Type B pancreatic cell (in vitro differentiated cells): ENCODE data around the gene CRYL1. TPM values are rescaled to one million over a fixed set of nuclear protein-coding genes. Genes with fewer than 3 reads are reported as not detected.
A peak's percentile ranks its signal among the peaks of the same experiment; 100 is the strongest.

Source experiments
- DNase-seq: peaks from one replicate; pipeline ENCODE4 v3.0.0; 2021; ENCODE audit warnings: mixed read lengths; ENCODE audit not compliant: unreplicated experiment; ENCODE audit errors: extremely low spot score
- H3K27ac Mint-ChIP-seq: 2 replicates; pipeline ENCODE4 v1.8.0; 2021; ENCODE audit warnings: mild to moderate bottlenecking, mixed read lengths
- H3K27me3 Mint-ChIP-seq: 2 replicates; pipeline ENCODE4 v1.8.0; 2021; ENCODE audit warnings: mixed read lengths
- H3K36me3 Mint-ChIP-seq: 2 replicates; pipeline ENCODE4 v1.8.0; 2021; ENCODE audit warnings: mixed read lengths
- H3K4me1 Mint-ChIP-seq: one replicate; pipeline ENCODE4 v1.8.0; 2021; ENCODE audit warnings: mixed read lengths; ENCODE audit not compliant: unreplicated experiment
- H3K4me3 Mint-ChIP-seq: 2 replicates; pipeline ENCODE4 v1.8.0; 2021; ENCODE audit warnings: mild to moderate bottlenecking, mixed read lengths
- H3K9me3 Mint-ChIP-seq: 2 replicates; pipeline ENCODE4 v1.8.0; 2021; ENCODE audit warnings: mixed read lengths
- CTCF ChIP-seq: fragments of 200-600 bp; sonication (generic); conservative IDR thresholded peaks from 2 replicates; pipeline ENCODE4 v1.5.0; 2021; ENCODE audit warnings: antibody characterized with exemption, mild to moderate bottlenecking
- total RNA-seq: library from RNA; stranded (reverse); gene quantifications from 2 replicates; pipeline ENCODE4 v1.2.1, GENCODE V29; 2021; ENCODE audit warnings: low replicate concordance

The CRYL1 gene
- total RNA-seq, 1 donor from 2014 or later = 20.2 TPM

- TF ChIP-seq CTCF = no peak
- H3K4me3 Mint-ChIP-seq = no peak overlapping the region
Observed at GRCh38 chr13:20518660-20519100, 7.0 kb downstream of the CRYL1 start.

GRCh38 chr13:20514866-20515265, 10.8 kb downstream of the CRYL1 start:
- Mint-ChIP-seq H3K4me3 (no peak overlapping the region), H3K9me3 (peaks cover 7% of the 10 kb centered on the region), H3K4me1 (peaks cover 21% of the 10 kb centered on the region), H3K36me3 (peaks cover 10% of the 10 kb centered on the region), H3K27me3 (no peaks in the 10 kb centered on the region), H3K27ac (no peak overlapping the region)
- no peak for TF ChIP-seq CTCF
- no peak for DNase-seq

More at GRCh38 chr13:20518660-20519100, 7.0 kb downstream of the CRYL1 start:
- Mint-ChIP-seq H3K4me1 (peaks cover 20% of the 10 kb centered on the region), H3K27ac (no peak overlapping the region), H3K9me3 (peaks cover 7% of the 10 kb centered on the region), H3K36me3 (no peaks in the 10 kb centered on the region), H3K27me3 (no peaks in the 10 kb centered on the region)
- no peak for DNase-seq

- Mint-ChIP-seq H3K4me1 (peaks cover 13% of the 10 kb centered on the region), H3K27me3 (no peaks in the 10 kb centered on the region), H3K4me3 (no peak overlapping the region), H3K27ac (no peak overlapping the region), H3K36me3 (peaks cover 10% of the 10 kb centered on the region), H3K9me3 (peaks cover under 1% of the 10 kb centered on the region)
- no peak for TF ChIP-seq CTCF
- DNase-seq = no peak
Observed at GRCh38 chr13:20513466-20513995, 12.1 kb downstream of the CRYL1 start.

GRCh38 chr13:20512042-20512683, 13.5 kb downstream of the CRYL1 start:
- H3K4me1 Mint-ChIP-seq = peaks cover 6% of the 10 kb centered on the region
- no peak overlapping the region for H3K4me3 Mint-ChIP-seq
- no peaks in the 10 kb centered on the region for H3K27me3 Mint-ChIP-seq
- H3K9me3 Mint-ChIP-seq = no peaks in the 10 kb centered on the region
- DNase-seq = no peak
- H3K27ac Mint-ChIP-seq = no peak overlapping the region
- H3K36me3 Mint-ChIP-seq = peaks cover 10% of the 10 kb centered on the region
- TF ChIP-seq CTCF = peak; percentile 28

- Mint-ChIP-seq H3K9me3 (no peaks in the 10 kb centered on the region), H3K4me3 (no peak overlapping the region), H3K27me3 (no peaks in the 10 kb centered on the region), H3K36me3 (peaks cover 6% of the 10 kb centered on the region), H3K27ac (no peak overlapping the region), H3K4me1 (peaks cover 6% of the 10 kb centered on the region)
- no peak for TF ChIP-seq CTCF
- no peak for DNase-seq
Observed at GRCh38 chr13:20506696-20507095, 19.0 kb downstream of the CRYL1 start.
